GM18520 (cell line): ENCODE results near the gene ADM5.

Experiments used
- ATAC-seq: cut with Tn5 transposase; IDR thresholded peaks from one replicate; pipeline ENCODE4 v1.9.1; 2021; ENCODE audit not compliant: unreplicated experiment

ADM5 gene

DNA sequence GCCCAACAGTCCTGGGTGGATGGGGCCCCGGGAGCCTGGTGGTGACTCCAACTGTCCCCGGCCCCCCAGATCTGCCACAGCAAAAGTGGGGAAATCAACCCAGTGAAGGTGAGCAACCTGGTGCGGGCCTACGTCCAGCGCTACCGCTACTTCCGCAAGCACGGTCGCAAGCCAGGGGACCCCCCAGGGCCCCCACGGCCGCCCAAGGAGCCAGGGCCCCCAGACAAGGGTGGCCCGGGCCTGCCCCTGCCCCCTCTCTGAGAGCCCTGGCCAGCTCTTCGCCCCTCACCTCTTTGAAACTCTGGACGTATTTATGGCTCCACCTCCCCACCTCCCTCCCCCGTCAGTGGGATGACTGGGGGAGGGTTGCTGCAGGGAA is 31.3 kb upstream of the ADM5 start:
- ATAC-seq: no peak

DNA sequence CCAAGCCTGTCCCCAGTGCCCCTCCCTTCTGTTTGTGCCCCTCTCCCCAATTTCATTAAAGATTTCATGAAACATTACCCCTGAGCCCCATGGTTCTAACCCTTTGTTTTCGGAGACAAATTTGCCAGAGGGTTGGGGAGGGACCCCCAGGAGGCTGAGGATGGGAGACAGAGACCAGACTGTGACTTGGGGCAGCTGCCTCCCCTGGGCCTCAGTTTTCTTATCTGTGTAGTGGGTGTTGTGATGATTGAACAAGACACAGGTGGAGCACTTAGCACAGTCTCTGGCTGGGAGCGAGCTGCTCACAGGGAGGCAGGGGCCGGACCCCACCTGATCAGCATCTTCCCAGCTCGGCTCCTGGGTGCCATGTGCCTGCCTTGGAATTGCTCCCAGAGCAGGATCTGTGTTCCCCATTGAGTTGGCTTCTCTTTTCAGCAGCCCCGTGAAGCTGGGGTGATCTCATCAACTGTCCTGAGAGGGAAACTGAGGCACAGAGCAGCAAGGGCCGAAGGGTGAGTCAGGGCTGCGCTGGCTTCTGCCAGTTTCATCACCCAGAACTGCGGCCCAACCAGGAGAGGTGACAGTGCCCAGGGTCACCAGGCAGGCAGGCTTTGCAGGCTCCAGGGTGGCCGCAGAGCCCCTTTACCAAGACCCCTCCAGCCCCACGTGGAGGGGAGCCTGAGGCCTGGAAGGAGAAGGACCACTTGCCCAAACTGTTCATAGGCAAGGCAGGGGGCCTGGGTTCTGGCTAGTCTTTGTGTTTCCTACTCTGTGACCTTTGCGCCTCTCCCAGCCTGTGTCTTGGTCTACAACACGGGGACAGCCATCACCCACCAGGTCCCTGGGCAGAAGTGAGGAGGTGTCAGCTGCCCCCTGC is 30.6 kb upstream of the ADM5 start:
- ATAC-seq: no peak

DNA sequence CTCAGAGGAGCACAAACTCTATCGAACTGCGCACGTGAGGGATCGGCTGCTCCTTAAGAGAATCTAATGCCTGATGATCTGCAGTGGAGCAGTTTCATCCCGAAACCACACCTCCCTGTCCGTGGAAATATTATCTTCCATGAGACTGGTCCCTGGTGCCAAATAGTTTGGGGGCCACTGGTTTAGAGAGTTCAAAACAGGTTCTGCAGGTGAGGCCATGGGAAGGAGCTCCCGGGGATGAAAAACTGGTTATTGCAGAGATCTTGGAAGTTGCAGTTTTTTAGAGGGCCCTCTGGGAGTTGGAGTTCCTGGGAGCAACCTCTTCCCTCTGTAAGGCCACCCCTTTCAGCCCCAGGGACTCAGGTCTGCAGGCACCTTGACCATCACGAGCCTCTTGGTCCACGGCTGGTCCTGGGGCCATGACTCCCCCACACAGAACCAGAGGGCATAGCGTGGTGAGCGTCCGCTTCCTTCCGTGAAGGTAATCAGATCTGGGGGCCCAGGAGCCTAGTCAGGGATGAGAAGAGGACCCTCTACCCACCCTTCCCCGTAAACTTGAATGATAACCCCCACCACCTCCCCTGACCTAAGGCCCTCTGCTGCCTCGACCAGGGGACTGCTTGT is 28.9 kb upstream of the ADM5 start:
- ATAC-seq: no peak

DNA sequence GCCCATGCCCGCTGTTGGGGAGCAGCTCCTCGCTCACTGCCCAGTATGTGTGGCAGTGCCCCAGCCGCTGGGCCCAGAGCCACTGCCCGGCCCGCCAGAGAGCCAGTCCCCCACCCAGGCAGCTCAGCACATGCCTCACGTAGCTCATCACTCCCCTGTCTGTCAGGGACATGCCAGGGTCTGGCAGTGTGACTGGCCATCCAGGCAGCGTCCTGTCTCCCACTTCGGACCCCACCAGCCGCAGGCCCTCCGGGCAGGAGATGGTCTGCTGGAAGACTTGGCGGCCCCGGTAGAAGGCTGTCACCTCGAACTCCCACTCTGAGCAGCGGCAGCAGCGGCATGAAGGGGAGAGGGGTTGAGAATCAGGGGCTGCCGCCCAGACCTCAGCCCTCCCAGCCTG is 27.4 kb upstream of the ADM5 start:
- no peak for ATAC-seq

DNA sequence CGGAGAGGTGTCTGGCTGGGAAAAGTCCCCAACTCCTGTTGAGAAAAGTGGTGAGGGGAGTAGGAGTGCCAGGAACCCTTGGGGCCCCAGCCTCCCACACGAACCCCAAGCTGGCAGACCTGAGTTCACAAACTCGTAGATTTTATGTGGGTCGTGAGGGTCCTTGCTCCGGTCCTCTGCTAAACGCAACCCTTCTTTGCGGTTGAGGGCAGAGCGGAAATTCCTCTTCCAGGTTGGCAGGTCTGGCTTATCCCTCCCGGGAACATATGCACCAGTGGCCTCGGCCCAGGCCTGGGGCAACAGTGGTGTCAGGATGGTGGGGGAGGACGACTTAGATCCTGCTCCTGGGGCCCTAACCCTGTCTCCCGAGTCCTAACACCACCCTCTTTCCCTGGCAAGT is 26.2 kb upstream of the ADM5 start:
- no peak for ATAC-seq

DNA sequence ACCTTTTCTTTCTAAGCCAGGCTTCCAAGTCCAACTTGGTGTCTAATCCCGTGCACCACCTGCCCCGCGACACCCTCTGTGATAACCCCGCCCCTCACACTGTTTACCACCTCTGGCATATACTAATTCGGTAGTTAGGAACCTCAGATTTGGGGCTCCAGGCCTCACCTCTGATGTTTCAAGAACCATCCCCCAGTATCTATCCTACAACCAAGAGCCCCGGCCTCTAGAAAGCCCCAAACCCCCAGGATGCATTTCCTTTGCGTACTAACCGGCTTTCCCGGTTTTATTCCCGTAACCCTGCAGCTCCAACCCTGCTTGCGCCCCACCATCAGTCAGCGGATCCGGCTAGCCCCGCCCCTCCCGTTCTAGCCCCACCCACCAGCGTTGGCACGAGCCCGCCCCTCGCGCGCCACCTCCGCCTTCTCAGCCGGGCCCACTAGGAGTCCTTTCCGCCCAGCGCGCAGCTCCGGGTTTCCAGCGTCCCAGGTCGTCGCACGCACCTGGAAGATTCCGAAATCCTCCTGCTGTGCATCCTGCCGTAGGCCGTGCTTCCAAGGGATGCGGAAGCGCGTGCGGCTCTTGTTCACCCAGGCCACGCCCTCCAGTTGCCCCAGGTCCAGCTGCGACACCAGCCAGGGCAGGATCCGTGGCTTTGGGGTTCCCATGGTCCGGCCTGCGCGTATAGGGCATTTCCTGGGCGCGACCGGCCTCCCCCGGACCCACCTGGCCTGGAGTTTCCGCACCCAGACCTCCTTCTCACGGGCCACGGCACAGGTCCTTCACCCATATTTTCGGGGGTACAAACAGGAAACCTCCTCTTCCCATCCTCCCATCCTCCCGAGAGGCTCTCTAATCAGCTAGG is 25.0 kb upstream of the ADM5 start:
- ATAC-seq: no peak

DNA sequence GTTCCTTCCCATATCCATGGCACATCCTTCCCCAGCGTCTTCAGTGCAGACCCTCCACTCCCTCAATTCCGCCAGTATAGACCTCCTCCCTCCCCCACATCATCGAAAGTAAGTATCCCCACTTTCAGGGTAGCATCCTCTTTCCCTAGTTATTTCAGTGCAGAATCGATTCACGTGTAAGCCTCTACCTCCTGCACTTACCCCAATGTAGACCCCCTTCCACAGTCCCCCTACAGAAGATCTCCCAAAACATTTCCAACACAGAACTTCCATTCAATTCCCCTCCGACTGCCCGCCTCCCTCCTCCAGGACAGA is 24.4 kb upstream of the ADM5 start:
- ATAC-seq: no peak

DNA sequence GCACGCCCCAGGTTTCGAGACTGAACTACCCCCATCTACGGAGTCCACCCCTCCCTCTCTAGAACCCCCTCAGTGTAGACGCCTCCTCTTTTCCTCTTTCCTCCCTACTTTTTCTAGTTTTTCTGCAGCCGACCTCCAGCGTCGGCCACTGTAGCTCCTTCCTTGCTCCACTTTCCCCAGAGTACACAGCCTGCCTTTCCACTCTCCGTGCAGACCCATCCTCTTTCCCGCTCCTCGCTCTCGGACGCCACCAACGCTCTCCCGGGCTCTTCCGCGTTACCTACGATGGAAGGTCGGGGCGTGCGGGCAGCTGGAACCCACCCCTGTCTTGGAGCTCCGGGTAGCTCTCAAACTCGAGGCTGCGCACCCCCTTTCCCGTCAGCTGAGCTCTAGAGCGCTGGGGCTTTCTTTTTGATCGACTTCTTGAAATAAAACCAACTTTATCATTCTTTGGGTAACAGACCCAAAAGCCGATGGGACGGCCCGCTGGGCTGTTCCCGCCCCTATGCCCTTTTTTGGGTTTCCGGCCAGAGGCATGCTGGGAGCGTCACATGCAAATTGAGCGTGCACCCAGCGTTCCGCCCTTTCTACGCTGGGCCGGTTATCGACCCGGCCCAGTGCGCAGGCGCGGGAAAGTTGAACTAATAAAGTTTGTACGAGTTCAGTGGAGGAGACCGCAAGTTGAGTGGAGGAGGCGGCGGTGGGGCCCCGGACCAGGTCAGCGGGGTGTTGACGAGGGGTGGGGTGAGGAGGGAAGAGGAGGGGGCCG is 23.9 kb upstream of the ADM5 start, which contains the start of the genes BCL2L12 and IRF3:
TSS of gene BCL2L12 (plus strand) at position 583 of the 769 bp plus-strand sequence. CDS start 760 bp downstream, outside the sequence.
TSS of gene IRF3 (minus strand) at position 507 of the 769 bp plus-strand sequence. CDS start 1,019 bp downstream, outside the sequence.
- peak; percentile 85 for ATAC-seq

DNA sequence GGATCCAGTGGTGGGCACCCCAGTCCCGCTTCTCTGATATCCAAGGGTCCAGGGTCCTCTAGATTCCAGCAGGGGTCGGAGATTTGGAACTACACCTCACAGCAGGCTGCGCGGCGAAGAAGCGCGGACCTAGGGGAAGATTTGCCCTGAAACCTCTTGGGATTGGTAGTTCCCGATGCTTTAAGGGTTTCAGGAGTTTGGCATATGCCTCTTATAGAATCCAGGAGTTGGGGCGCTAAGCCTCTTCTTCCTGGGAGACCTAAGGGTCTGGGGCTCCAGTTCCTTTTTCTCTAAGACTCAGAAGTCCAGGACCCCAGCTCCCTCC is 23.3 kb upstream of the ADM5 start:
- no peak for ATAC-seq

DNA sequence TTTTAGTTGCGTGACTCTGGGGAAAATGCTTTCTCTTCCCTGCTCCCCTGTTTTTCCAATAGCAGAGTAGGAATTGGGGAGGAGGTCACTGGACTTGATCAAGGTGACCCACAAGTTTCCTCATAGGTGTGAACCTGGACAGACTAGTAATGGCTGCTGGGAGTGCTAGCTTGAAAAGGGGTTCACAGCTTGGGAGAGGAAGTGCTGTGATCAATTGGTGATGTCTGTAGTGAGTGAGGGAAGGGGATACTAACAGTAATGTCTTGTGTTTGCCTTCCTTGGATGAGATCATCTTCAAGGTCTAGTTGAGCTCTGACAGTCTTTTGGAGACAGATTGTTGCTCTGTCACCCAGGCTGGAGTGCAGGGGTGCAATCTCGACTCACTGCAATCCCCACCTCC is 21.9 kb upstream of the ADM5 start:
- no peak for ATAC-seq

DNA sequence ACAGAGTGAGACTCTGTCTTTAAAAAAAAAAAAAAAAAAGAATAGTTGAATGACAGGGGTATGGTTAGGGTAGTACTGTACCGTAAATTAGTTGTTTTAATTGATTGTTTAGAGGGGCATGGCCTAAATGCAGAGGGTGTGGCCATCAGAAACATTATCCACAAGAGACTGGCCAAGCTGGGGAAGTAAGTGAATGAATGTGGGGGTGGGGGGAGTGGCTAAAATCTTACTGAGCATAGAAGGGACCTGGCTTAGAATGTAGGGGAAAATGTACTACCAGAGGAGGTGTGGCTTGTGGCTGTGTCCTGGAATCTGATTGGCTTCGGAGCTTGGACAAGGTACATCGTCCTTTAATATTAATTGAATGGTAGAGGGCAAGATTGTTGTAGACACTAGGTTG is 19.9 kb upstream of the ADM5 start:
- ATAC-seq: no peak

DNA sequence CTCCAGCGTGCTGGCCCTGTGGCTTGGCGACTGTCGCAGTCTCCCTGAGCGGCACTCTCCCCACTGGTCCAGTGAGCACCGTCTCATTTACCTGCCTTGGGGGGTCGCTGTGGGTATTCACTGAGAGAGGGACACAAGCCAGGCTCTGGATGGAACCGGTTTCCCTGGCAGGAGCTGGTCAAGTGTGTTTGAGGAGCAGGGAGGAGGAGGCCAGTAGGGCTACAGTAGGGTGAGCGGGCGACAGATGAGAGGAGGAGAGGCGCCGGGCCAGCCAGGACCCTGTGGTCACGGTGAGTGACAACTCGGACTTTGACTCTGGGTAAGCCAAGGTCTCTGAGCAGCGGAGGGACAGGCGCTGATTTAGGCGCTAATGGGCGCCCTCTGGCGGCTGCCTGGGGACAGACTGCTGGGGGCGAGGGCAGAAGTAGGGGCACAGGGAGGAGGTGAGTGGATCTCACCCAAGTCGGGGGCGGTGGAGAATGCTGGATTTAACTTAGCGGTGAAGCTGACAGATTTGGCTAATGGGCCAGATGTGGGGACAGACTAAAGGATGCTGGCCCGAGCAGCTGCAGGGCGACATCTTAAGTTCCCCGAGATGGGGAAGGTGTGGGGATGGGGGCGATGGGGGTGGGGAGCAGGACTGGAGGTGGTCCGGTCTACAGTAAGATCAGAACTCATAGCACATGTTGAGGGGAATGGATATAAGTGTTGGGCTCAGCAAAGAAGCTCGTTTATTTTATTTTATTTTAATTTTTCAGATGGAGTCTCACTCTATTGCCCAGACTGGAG is 17.1 kb upstream of the ADM5 start:
- no peak for ATAC-seq

DNA sequence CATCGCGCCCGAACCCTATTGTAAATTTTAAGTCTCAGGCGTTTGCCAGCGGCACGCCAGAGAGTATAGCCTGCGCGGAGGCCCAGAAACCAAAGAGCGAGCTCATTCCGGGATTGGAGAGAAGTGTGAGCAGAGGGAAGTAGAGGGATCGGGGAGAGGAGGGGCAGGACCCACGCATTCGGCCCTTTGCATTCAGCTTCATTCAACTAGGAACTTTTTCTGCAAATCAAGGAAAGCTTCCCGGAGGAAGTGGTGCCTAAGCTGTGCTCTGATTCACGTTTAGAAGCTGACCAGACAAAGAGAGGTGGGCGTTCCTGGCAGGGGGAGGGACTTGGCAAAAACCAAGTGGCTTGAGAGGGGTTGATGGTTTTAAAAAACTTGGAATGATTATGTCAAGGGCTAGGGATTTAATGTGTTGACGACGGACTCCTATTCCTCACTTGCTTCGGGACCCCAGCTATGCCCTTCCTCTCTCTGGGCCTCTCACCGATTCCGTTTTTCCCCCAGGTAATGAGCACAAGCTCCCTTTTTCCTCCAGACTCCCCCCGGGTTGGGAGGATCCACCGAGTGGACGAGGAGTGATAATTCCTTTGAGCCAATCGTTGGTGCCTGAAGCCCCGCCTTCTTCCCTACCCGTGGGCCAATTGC is 13.1 kb upstream of the ADM5 start:
- ATAC-seq: no peak

DNA sequence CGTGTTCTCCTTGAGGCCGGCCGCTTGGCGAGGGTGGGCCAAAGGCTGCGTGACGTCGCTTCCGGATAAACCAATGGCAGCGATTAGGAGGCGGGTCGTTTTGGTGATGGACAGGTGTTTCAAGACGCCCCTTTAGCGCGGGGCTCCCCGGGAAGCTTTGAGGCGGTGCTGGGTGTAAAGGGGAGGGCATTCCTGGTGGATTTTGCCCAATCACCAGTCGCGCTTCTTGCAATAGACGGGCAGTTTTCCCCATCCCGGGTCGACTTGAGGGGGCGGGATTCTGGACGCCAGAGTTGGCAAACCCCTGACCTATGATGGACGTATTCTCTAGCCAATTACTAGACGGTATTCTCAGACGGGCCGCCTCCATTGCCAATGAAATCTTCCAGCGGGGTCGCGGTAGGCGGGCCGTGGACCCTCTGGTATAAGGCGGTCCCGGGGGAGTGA is 12.6 kb upstream of the ADM5 start:
- ATAC-seq: peak; percentile 61

DNA sequence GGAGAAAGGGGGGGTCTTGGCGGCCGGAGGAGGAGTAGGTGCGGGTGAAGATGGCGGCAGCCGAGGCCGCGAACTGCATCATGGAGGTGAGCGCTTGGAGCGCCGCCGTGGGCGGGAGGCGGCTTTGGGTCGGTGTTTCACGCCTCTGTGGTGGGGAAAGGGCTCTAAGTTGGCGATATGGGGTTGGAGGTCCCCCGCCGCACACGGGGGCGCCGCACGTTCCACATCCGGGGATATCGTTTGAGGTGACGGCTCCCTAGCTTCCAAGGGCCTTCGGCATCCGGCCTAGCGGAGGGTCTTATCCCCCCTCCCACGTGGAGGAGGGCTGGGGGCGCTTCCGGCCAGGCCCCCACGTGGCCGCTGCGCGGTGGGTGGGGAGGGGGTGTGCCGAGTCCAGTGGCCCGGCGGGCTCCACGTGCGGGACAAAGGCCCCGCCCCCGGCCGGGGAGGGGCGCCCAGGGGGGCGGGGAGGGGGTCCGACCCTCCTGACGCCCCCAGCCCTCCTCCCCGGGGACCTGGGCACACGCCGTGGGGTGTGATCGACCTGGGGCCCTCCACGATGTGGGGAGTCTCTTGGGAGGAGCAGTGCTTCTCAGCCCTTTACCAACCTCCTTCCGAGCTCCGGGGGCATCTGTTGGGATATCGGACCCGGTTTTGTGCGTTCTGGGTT is 12.0 kb upstream of the ADM5 start, which contains the start of gene PRMT1:
TSS of gene PRMT1 (plus strand) at position 41 of the 670 bp plus-strand sequence. CDS start at position 51, 10 bp downstream.
- no peak for ATAC-seq

DNA sequence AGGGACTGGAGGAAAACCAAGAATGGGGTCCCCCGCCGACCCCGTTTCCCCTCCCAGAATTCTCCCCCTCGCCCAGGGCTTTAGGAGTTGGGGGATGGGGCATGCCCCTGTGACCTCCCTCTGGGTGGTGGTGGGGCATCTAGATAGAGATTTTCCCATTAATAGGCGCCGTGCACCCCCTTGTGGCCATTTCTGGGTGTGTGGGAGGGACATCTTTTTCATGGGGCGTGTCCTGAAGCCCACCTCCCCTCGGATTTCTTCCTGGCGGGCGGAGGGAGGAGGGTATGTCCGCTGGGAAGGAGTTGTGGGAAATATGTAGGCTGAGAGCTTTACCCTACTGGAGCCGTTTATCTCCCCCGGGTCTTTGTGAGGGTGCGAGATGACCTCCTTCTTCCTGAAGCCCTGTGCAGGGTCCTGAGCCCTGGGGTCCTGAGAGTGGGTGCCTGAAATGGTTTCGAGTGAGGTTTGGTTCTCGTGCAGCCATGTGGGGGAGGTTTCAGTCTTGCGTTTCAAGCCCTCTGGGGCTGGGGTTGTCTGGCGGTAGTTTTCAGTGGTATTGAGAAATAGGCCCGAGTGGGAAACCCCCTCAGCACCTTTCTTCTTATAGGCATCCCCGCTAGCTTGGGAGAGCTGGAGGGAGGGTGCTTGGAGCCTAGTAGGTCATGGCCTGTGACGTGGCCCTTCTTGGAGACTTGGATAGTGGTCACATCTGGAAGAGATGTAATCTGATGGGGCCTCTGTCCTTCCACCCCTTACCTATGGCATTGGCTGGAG is 11.3 kb upstream of the ADM5 start:
- no peak for ATAC-seq

DNA sequence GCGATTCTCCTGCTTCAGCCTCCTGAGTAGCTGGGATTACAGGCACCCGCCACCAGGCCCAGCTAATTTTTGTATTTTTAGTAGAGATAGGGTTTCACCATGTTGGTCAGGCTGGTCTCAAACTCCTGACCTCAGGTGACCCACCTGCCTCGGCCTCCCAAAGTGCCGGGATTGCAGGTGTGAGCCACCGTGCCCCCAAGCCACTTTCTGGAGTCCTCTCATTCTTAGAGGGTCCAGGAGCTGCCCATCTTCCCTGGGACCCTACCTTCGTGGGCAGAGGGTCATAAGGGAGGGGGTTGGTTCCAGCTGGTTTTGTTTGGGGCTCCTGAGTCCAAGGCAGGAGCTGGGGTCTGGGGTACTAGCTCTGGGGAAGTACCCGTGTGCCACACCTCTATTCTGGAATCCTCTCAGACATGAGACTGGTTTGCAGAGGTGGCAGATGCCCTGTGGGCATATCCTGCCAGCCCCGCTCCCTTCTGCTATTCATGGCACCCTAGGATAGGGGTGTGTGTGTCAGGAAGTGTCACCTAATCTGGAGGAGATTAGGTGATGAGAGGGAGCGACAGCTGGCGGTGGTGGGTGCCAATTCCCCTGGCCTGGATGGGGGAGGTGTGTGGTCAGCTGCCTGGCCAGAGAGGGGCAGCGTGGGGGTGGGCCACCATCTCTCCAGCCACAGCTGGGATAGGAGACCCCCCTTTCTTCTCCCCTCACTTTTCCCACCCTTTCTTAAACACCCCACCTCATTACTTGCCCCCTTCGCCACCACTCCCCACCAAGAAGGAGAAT is 10.2 kb upstream of the ADM5 start:
- no peak for ATAC-seq
